ENCODE measurements around the gene ACOX3.

ACOX3 gene

GRCh38 chr4:8457646-8458252 is 17.2 kb upstream of the ACOX3 start:
- POLR2A ChIA-PET = no interaction called here
- Histone ChIP-seq H3K4me3 (ENCODE audit: control insufficient read depth in 1 of 7, extremely low read depth in 1 of 7, insufficient read depth in 4 of 7, low read depth in 2 of 7, low read length in 6 of 7) (no peak overlapping the region), H3K27ac (ENCODE audit: insufficient read depth in 1 of 2, low read depth in 1 of 2, low read length in 2 of 2, poor library complexity in 1 of 2, severe bottlenecking in 2 of 2) (no peak overlapping the region), H3K27me3 (replicated peaks in 2 of 5; ENCODE audit: control insufficient read depth in 4 of 5, insufficient read depth in 5 of 5, low read length in 4 of 5) (no peaks in the 10 kb centered on the region), H3K36me3 (ENCODE audit: control insufficient read depth in 4 of 4, insufficient read depth in 4 of 4, low read length in 3 of 4) (peaks cover 16 to 75% (median 59%) of the 10 kb centered on the region in 4 experiments), H3K4me1 (ENCODE audit: control extremely low read depth in 1 of 4, control insufficient read depth in 4 of 4, insufficient read depth in 4 of 4, low read length in 3 of 4) (no peaks in the 10 kb centered on the region), H3K9me3 (ENCODE audit: control extremely low read depth in 1 of 5, control insufficient read depth in 4 of 5, insufficient read depth in 2 of 5, low read depth in 1 of 5, low read length in 4 of 5) (no peaks in the 10 kb centered on the region)
- WGBS (ENCODE audit: insufficient coverage) = 95% methylated on average over 6 of the region's 9 CpGs
- no peak for DNase-seq
- CTCF ChIA-PET = interaction anchor here (1.3 kb wide), 1 partner anchor 9 kb away, joined by 3 read pairs; no protein-coding TSS in a partner anchor

GRCh38 chr4:8453957-8454356 is 13.4 kb upstream of the ACOX3 start:
- H3K4me1 ChIP-seq (ENCODE audit: control extremely low read depth in 1 of 4, control insufficient read depth in 4 of 4, insufficient read depth in 4 of 4, low read length in 3 of 4) = no peaks in the 10 kb centered on the region
- H3K4me3 ChIP-seq (ENCODE audit: control insufficient read depth in 1 of 7, extremely low read depth in 1 of 7, insufficient read depth in 4 of 7, low read depth in 2 of 7, low read length in 6 of 7) = no peak overlapping the region
- no peak for DNase-seq
- WGBS (ENCODE audit: insufficient coverage) = 100% methylated on average over 1 of the region's 3 CpGs
- ChIA-PET POLR2A (no interaction called here), CTCF (interaction anchor here (0.8 to 1.3 kb wide), 2 partner anchors 19 to 22 kb away, joined by 3 read pairs; no protein-coding TSS in a partner anchor)
- H3K9me3 ChIP-seq (ENCODE audit: control extremely low read depth in 1 of 5, control insufficient read depth in 4 of 5, insufficient read depth in 2 of 5, low read depth in 1 of 5, low read length in 4 of 5) = no peaks in the 10 kb centered on the region
- H3K27me3 ChIP-seq (replicated peaks in 2 of 5; ENCODE audit: control insufficient read depth in 4 of 5, insufficient read depth in 5 of 5, low read length in 4 of 5) = no peaks in the 10 kb centered on the region
- peaks cover 15 to 88% (median 68%) of the 10 kb centered on the region in 4 experiments for H3K36me3 ChIP-seq (ENCODE audit: control insufficient read depth in 4 of 4, insufficient read depth in 4 of 4, low read length in 3 of 4)
- no peak overlapping the region for H3K27ac ChIP-seq (ENCODE audit: insufficient read depth in 1 of 2, low read depth in 1 of 2, low read length in 2 of 2, poor library complexity in 1 of 2, severe bottlenecking in 2 of 2)

GRCh38 chr4:8451440-8452182 is 11.1 kb upstream of the ACOX3 start:
- WGBS (ENCODE audit: insufficient coverage) = 95% methylated on average over 11 of the region's 11 CpGs
- H3K4me1 ChIP-seq (ENCODE audit: control extremely low read depth in 1 of 4, control insufficient read depth in 4 of 4, insufficient read depth in 4 of 4, low read length in 3 of 4) = no peaks in the 10 kb centered on the region
- POLR2A ChIA-PET = no interaction called here
- CTCF ChIA-PET = interaction anchor here (1.0 to 1.4 kb wide), 2 partner anchors 17 to 23 kb away, joined by 3 to 5 read pairs; no protein-coding TSS in a partner anchor
- DNase-seq = no peak
- H3K4me3 ChIP-seq (ENCODE audit: control insufficient read depth in 1 of 7, extremely low read depth in 1 of 7, insufficient read depth in 4 of 7, low read depth in 2 of 7, low read length in 6 of 7) = no peak overlapping the region
- peaks cover 15 to 89% (median 69%) of the 10 kb centered on the region in 4 experiments for H3K36me3 ChIP-seq (ENCODE audit: control insufficient read depth in 4 of 4, insufficient read depth in 4 of 4, low read length in 3 of 4)
- H3K27me3 ChIP-seq (replicated peaks in 2 of 5; ENCODE audit: control insufficient read depth in 4 of 5, insufficient read depth in 5 of 5, low read length in 4 of 5) = no peaks in the 10 kb centered on the region
- no peak overlapping the region for H3K27ac ChIP-seq (ENCODE audit: insufficient read depth in 1 of 2, low read depth in 1 of 2, low read length in 2 of 2, poor library complexity in 1 of 2, severe bottlenecking in 2 of 2)
- H3K9me3 ChIP-seq (ENCODE audit: control extremely low read depth in 1 of 5, control insufficient read depth in 4 of 5, insufficient read depth in 2 of 5, low read depth in 1 of 5, low read length in 4 of 5) = no peaks in the 10 kb centered on the region

- peaks cover 2 to 43% (median 30%) of the 10 kb centered on the region in 4 experiments for H3K36me3 ChIP-seq (ENCODE audit: control insufficient read depth in 4 of 4, insufficient read depth in 4 of 4, low read length in 3 of 4)
- no peak for DNase-seq
- CTCF ChIA-PET = interaction anchor here (1.0 kb wide), 1 partner anchor 35 kb away, joined by 3 read pairs; no protein-coding TSS in a partner anchor
- H3K4me1 ChIP-seq (ENCODE audit: control extremely low read depth in 1 of 4, control insufficient read depth in 4 of 4, insufficient read depth in 4 of 4, low read length in 3 of 4) = peaks cover 6 to 20% (median 15%) of the 10 kb centered on the region in 4 experiments
- H3K4me3 ChIP-seq (ENCODE audit: control insufficient read depth in 1 of 7, extremely low read depth in 1 of 7, insufficient read depth in 4 of 7, low read depth in 2 of 7, low read length in 6 of 7) = no peak overlapping the region
- H3K27me3 ChIP-seq (replicated peaks in 2 of 5; ENCODE audit: control insufficient read depth in 4 of 5, insufficient read depth in 5 of 5, low read length in 4 of 5) = no peaks in the 10 kb centered on the region
- no peaks in the 10 kb centered on the region for H3K9me3 ChIP-seq (ENCODE audit: control extremely low read depth in 1 of 5, control insufficient read depth in 4 of 5, insufficient read depth in 2 of 5, low read depth in 1 of 5, low read length in 4 of 5)
- POLR2A ChIA-PET = no interaction called here
- H3K27ac ChIP-seq (ENCODE audit: insufficient read depth in 1 of 2, low read depth in 1 of 2, low read length in 2 of 2, poor library complexity in 1 of 2, severe bottlenecking in 2 of 2) = no peak overlapping the region
- WGBS (ENCODE audit: insufficient coverage) = 100% methylated on average over 2 of the region's 3 CpGs
Observed at GRCh38 chr4:8446122-8446521, 5.6 kb upstream of the ACOX3 start.

GRCh38 chr4:8443801-8444200 is 3.3 kb upstream of the ACOX3 start:
- ChIA-PET POLR2A (no interaction called here), CTCF (no interaction called here)
- Histone ChIP-seq H3K27me3 (replicated peaks in 2 of 5; ENCODE audit: control insufficient read depth in 4 of 5, insufficient read depth in 5 of 5, low read length in 4 of 5) (no peaks in the 10 kb centered on the region), H3K36me3 (ENCODE audit: control insufficient read depth in 4 of 4, insufficient read depth in 4 of 4, low read length in 3 of 4) (peaks cover 2 to 33% (median 19%) of the 10 kb centered on the region in 4 experiments), H3K9me3 (ENCODE audit: control extremely low read depth in 1 of 5, control insufficient read depth in 4 of 5, insufficient read depth in 2 of 5, low read depth in 1 of 5, low read length in 4 of 5) (peaks cover 0 to 2% (median 0%) of the 10 kb centered on the region in 5 experiments), H3K4me3 (ENCODE audit: control insufficient read depth in 1 of 7, extremely low read depth in 1 of 7, insufficient read depth in 4 of 7, low read depth in 2 of 7, low read length in 6 of 7) (no peak overlapping the region), H3K4me1 (ENCODE audit: control extremely low read depth in 1 of 4, control insufficient read depth in 4 of 4, insufficient read depth in 4 of 4, low read length in 3 of 4) (peaks cover 6 to 33% (median 19%) of the 10 kb centered on the region in 4 experiments), H3K27ac (ENCODE audit: insufficient read depth in 1 of 2, low read depth in 1 of 2, low read length in 2 of 2, poor library complexity in 1 of 2, severe bottlenecking in 2 of 2) (no peak overlapping the region)
- WGBS (ENCODE audit: insufficient coverage) = 100% methylated on average over 3 of the region's 6 CpGs
- no peak for DNase-seq

GRCh38 chr4:8442596-8443358 is 2.3 kb upstream of the ACOX3 start:
- DNase-seq = no peak
- Histone ChIP-seq H3K27me3 (replicated peaks in 2 of 5; ENCODE audit: control insufficient read depth in 4 of 5, insufficient read depth in 5 of 5, low read length in 4 of 5) (no peaks in the 10 kb centered on the region), H3K4me1 (ENCODE audit: control extremely low read depth in 1 of 4, control insufficient read depth in 4 of 4, insufficient read depth in 4 of 4, low read length in 3 of 4) (peaks cover 6 to 35% (median 19%) of the 10 kb centered on the region in 4 experiments), H3K9me3 (ENCODE audit: control extremely low read depth in 1 of 5, control insufficient read depth in 4 of 5, insufficient read depth in 2 of 5, low read depth in 1 of 5, low read length in 4 of 5) (peaks cover 0 to 2% (median 0%) of the 10 kb centered on the region in 5 experiments), H3K36me3 (ENCODE audit: control insufficient read depth in 4 of 4, insufficient read depth in 4 of 4, low read length in 3 of 4) (peaks cover 2 to 23% (median 14%) of the 10 kb centered on the region in 4 experiments), H3K4me3 (ENCODE audit: control insufficient read depth in 1 of 7, extremely low read depth in 1 of 7, insufficient read depth in 4 of 7, low read depth in 2 of 7, low read length in 6 of 7) (peak overlapping the region in 3 of 7 experiments; percentile 4 to 100 (median 20)), H3K27ac (ENCODE audit: insufficient read depth in 1 of 2, low read depth in 1 of 2, low read length in 2 of 2, poor library complexity in 1 of 2, severe bottlenecking in 2 of 2) (peak overlapping the region in 1 of 2 experiments; percentile 11)
- ChIA-PET POLR2A (no interaction called here), CTCF (no interaction called here)
- over 99% methylated on average over 9 of the region's 10 CpGs for WGBS (ENCODE audit: insufficient coverage)
